NCI-H2196 treated with DMSO at 0.1 percent for 48 hours (cell line): ENCODE results near the gene SLC25A26.

Experiments used
- DNase-seq: peaks from one replicate; lab custom pipeline; 2025; ENCODE audit not compliant: unreplicated experiment; lab: John Stamatoyannopoulos, UW

SLC25A26 gene

GRCh38 chr3:66367979-66368378, 147.2 kb downstream of the SLC25A26 start:
- DNase-seq, result no peak

GRCh38 chr3:66370179-66370578, 149.4 kb downstream of the SLC25A26 start:
- DNase-seq, result no peak

DNA sequence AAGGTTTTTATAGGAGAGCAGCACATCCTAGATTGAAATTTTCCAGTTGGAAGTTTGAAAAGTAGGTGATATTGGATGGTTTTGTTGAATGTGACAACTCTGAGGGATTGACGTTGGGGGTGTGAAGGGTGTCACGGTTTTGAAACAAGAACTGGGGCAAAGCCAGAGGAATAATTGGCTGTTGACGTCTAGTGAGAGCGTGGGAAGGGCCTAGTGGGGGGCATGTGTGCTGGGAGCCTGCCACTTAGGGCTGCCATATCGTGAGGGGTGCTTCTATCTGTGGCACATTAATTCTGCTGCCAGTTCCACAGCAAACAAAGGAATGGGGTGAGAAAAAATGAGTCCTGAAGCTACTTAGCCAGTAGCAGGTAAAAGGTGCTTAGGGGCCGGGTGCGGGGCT, 150.6 kb downstream of the SLC25A26 start:
- no peak for DNase-seq

- peak; percentile 2 for DNase-seq
Observed at GRCh38 chr3:66372681-66373350, 152.0 kb downstream of the SLC25A26 start.

GRCh38 chr3:66376568-66376967, 155.8 kb downstream of the SLC25A26 start:
- no peak for DNase-seq

GRCh38 chr3:66377800-66378199, 157.0 kb downstream of the SLC25A26 start:
- no peak for DNase-seq

DNA sequence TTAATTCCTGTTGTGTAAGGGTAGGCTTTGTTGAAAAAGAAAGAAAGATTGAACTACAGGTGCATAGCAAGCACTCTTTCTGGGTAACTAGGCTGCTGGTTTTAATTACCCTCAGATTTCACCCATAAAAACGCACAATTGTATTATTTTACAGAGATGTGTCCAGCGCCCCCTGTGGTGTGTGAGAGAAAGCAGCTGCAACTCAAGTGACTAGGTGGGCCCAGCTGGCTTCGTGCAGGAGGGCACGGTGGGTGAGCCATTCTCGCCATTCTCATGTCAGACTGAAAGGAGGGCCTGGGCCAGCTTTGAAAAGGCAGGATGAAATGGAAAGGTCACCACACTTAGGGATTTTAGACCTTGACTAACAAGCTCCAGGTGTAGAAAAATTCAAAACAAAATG, 157.5 kb downstream of the SLC25A26 start:
- DNase-seq, result no peak

DNA sequence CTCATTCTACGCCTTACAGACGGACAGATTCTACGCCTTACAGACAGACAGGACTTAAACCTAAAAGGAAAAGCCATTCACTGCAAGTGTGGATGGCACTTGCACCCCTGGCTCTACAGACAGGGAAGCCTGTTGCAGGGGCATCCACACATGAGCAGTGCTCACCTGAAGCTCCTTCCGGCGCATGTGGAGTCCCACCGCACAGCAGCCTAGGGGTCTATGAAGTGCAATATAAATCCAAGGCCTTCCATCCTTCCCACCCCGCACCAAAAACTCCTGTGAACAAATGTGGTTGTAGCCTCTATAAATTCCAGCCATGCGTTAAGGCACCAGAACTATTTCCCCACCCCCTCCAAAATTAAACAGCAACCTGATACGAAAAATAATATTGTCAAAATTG, 158.8 kb downstream of the SLC25A26 start:
- no peak for DNase-seq

GRCh38 chr3:66380200-66380932, 159.6 kb downstream of the SLC25A26 start:
- no peak for DNase-seq

DNA sequence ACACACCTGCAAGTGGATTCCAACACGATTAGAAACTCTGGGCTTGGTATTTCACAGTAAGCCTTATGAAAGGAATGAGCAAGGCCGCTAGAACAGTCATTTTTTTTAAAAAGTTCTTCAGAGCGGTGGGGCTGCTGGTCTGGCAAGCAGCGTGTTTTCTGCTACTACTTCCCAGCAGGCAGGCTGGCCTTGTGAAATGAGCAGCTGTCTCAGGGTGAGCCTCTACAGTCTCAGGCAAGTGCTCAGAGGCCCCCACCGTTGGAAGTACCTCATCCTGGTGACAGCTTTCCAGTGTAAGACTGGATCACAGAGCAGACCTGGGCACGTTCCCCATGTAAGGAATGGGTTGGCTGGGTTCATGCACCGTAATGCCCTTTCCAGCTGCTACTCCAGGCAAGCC, 160.8 kb downstream of the SLC25A26 start:
- no peak for DNase-seq

DNA sequence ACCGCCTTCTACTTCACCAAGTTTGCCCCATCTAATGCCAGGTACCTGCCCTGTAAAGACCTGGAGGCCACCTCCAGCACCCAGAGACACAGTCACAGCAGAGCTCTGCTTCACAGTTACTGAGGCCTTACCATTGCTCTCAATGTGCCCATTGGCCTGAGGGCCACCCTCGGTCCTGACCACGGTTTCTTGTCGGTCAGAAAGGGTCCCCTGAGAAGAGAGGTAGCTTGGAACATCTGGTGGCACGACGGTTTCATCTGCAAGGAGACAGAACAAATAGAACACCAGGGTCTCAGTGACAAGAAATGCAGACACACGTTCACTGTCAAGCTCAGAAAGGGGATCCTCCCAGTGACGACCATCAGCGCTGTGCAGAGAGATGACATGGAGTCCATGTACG, 161.3 kb downstream of the SLC25A26 start:
- DNase-seq, result no peak

DNA sequence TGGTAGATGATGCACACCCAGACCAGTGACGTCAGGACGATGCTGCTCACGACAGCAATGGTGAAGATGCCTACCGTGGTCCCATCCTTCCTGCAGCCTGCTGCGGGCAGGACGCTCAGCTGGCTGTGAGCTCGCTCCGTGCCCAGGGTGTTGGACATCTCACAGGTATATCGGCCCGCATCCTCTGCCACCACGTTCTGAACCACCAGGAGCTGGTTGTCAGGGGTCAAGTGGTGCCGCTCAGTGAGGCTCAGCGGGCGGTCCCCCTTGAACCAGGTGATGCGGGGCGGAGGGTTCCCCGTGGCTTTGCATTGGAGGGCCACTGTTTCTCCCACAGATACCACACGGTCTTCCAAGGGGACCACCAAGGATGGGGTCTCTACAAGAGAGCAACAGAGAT, 162.2 kb downstream of the SLC25A26 start:
- DNase-seq, result no peak

DNA sequence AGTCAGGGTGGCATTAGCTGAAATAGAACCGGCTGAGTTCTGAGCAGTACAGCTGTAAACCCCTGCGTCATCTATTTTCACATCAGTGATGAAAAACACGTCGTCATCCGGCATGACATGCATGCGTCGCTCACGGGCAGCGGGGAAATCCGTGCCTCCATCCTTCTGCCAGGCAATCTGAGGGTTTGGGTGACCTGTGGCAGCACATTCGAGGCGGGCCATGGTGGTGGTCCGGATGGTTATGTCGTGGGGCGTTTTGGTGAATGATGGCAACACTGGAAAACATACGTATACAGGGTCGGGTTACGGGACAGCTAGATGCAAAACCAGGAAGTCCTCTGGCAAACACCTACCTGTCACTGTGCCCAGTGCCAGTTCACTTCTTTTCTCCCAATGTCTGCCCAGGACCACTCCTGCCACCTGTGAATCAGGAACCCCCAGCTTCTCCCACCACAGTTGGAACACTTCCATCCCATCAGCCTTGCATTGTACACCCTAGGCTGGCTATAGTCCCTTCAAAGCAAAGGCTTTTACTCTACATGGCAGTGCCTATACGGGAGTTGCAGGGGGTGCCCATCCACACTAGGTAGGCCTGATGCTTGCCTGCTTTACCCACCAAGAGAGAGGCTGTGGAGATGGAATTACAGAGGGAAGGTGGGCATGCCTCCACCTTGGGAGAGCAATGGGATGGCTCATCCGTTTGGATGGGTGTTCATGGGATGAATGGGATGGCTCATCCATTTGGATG, 163.4 kb downstream of the SLC25A26 start:
- no peak for DNase-seq

GRCh38 chr3:66385066-66385465, 164.3 kb downstream of the SLC25A26 start:
- DNase-seq, result no peak

GRCh38 chr3:66386011-66386924, 165.5 kb downstream of the SLC25A26 start:
- no peak for DNase-seq

GRCh38 chr3:66386925-66387650, 166.3 kb downstream of the SLC25A26 start:
- DNase-seq, result no peak

GRCh38 chr3:66390013-66390412, 169.2 kb downstream of the SLC25A26 start:
- DNase-seq, result no peak

DNA sequence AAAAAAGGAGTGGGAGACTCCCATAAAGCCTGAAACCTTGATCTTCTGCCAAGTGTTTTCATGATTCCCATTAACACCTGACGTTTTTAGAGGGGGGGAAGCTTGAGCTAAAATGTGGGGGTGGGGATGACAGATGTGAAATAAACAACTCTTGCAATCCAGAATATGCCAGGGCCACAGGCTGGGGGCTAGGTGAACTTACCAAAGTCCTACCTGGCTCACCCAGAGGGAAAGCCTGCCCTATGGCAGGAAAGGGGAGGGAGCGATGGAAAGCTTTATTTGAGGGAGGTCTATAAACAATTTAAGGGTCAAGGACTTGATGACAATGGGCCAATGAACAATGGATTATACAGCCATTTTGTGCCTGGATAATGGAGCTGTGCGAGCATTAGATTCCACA, 171.7 kb downstream of the SLC25A26 start:
- no peak for DNase-seq

- DNase-seq, result no peak
Observed at GRCh38 chr3:66392966-66393332, 172.1 kb downstream of the SLC25A26 start.

- DNase-seq, result no peak
Observed at GRCh38 chr3:66393333-66394005, 172.7 kb downstream of the SLC25A26 start.
